KOPT-K1 (cell line): ENCODE results near the gene MTA1.

Experiments used
- H3K27ac ChIP-seq: fragments of 200-600 bp; sonication (generic); 2 replicates; pipeline ENCODE4 v1.5.1; 2016; ENCODE audit warnings: antibody characterized with exemption, mild to moderate bottlenecking, low read depth, low read length; ENCODE audit not compliant: poor library complexity, severe bottlenecking
- H3K36me3 ChIP-seq: fragments of 200-600 bp; sonication (generic); 2 replicates; pipeline ENCODE4 v1.5.1; 2017; ENCODE audit warnings: antibody characterized with exemption, mild to moderate bottlenecking, low read length, moderate library complexity; ENCODE audit not compliant: insufficient read depth
- H3K9me3 ChIP-seq: fragments of 200-600 bp; sonication (generic); 2 replicates; pipeline ENCODE4 v1.5.1; 2017; ENCODE audit warnings: antibody characterized with exemption, low read length, mild to moderate bottlenecking; ENCODE audit not compliant: insufficient read depth, poor library complexity, severe bottlenecking

MTA1 gene

GRCh38 chr14:105519946-105520698 is 100.5 kb downstream of the MTA1 start:
- Histone ChIP-seq H3K9me3 (peaks cover 18% of the 10 kb centered on the region), H3K36me3 (no peaks in the 10 kb centered on the region), H3K27ac (no peak overlapping the region)
